ENCODE data around the gene C19orf47.
A peak's percentile ranks its signal among the peaks of the same experiment; 100 is the strongest.

C19orf47 gene

DNA sequence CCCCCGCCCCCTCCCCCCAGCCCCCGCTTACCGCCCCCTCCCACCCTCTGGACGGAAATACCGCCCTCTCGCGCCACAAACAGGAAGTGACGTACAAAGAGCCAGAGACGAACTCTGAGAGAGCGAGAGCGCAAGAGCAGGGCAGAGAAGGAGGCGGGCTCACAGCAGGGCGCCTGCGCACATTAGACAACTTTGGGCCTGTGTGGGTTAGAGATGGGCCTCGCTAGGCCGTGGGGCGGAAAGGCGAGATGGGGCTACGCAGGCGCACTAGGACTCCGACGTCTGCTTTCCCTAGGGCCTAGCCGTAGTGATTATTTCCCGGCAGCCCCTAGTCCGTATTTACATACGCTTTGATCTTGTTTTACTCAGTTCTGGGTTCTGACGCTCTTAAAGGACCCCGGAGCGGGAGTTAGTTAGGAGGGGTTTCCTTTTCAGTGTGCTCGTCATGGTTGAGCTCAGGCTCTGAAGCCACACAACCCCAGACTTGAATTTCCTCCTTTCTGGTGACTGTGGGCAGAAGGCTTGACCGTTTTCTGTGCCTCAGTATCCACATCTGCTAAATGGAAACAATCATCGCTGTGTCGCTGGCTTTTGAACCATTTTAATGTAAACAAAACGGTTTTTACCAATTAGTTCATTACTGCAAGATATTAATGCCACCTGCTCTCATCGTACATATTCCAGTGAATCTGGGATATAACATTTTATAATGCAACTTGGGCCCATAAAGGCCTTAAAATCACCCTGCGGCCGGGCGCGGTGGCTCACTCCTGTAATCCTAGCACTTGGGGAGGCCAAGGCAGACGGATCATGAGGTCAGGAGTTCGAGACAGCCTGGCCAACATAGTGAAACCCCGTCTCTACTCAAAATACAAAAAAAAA, 62.6 kb downstream of the C19orf47 start:
- TF ChIP-seq, protein P1, sequence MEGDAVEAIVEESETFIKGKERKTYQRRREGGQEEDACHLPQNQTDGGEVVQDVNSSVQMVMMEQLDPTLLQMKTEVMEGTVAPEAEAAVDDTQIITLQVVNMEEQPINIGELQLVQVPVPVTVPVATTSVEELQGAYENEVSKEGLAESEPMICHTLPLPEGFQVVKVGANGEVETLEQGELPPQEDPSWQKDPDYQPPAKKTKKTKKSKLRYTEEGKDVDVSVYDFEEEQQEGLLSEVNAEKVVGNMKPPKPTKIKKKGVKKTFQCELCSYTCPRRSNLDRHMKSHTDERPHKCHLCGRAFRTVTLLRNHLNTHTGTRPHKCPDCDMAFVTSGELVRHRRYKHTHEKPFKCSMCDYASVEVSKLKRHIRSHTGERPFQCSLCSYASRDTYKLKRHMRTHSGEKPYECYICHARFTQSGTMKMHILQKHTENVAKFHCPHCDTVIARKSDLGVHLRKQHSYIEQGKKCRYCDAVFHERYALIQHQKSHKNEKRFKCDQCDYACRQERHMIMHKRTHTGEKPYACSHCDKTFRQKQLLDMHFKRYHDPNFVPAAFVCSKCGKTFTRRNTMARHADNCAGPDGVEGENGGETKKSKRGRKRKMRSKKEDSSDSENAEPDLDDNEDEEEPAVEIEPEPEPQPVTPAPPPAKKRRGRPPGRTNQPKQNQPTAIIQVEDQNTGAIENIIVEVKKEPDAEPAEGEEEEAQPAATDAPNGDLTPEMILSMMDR (IDR thresholded peaks at IDR 0.05; ENCODE audit: low read depth, low read length) = no peak
- DNase-seq (ENCODE audit: extremely low read depth, low read depth) = peak; percentile 99

DNA sequence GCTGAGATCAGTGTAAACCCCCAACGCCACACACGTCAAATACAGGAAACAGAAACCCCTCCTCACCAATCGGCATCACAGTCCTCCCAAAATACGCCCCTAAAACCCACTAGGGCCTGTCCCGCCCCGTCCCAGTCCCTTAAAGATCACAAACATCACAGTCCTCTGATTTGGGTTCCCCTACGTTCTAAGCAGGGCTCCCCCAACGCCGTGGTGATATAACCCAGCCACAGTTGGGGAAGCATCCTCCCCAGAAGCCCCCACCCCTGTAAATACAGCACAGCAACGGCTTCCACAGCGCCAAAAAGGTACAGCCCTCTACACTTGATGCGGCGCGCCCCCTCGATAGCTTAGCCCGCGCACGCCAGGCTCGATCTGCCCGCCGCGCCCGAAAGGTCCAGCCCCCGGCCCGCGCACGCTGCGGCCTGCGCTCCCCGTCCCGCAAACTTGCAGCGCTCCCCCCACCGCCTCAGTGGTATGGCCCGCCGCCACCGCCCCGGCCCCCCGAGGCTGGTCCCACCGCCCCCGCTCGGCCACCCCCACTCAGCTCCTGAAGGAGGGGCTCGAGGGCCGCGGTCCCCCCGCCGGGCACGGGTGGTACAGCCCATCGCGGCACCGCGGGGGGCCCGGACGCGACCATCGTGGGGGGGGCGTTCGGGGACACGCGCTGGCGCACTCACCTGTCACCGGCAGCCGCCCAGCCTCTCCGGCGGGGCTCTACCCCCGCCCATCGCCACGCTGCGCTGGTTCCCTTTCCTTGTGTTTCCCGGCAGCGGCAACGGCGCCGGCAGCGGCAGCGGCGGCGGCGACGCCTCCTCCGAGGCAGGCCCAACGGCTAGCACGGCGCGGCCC, 63.5 kb downstream of the C19orf47 start, which contains the start of gene AKT2:
Gene AKT2 (minus strand): TSS at position 845 of the 852 bp plus-strand sequence. CDS start 20,078 bp downstream, outside the sequence.
- TF ChIP-seq, protein P1 (IDR thresholded peaks at IDR 0.05; ENCODE audit: low read depth, low read length) = no peak
- no peak for DNase-seq (ENCODE audit: extremely low read depth, low read depth)

DNA sequence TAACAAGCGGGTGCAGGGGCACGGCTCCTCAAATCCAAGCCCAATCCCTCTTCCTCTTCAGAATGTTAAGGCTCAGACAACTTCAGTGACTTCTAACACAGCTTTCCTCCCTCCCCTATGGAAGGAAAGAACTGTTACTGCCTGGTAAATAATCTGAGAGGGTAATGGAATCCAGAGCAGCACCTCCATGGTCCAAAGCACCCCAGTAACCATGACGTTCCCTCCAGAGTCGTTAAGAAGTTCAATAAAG, 64.0 kb downstream of the C19orf47 start:
- TF ChIP-seq, protein P1 (IDR thresholded peaks at IDR 0.05; ENCODE audit: low read depth, low read length) = no peak
- DNase-seq (ENCODE audit: extremely low read depth, low read depth) = no peak

DNA sequence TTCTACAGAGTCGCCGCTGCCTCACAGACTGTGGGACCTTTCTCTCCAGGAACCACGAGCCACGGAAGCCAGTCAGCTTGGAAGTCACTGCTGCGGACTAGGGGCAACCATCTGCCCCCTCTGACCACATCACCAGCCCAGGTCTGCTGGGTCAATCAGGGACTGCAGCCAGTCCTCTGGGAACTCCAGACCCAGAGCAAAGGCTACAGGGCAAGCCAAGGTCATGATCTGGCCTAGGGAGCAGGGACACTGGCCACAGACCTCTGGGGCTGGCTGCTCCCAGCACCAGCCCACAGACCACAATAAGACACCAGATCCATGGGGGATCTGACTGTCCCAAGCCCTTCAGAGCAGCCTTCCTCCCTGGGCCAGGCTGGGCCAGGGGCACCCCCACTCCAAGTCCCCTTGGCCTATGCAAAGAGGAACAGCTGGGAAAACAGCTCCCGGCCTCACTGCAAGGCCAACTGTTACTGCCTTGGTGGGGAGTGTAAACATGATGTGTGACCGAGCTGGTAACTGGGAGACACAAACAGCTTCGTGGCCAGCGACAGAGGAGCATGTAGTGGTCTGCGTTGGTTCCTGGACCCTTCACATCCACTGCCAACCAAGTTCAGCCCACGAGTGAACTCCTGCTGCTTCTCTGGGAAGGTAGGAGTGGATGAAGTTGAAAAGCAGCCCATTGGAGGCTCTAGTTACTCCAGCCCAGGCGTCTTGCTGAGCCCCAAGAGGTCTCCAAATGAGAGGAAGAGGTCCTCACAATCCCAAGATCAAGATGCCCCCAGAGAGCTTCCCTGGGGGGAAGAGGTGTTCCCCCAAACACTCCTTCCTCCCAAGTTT, 64.6 kb downstream of the C19orf47 start:
- TF ChIP-seq, protein P1 (IDR thresholded peaks at IDR 0.05; ENCODE audit: low read depth, low read length) = no peak
- no peak for DNase-seq (ENCODE audit: extremely low read depth, low read depth)

DNA sequence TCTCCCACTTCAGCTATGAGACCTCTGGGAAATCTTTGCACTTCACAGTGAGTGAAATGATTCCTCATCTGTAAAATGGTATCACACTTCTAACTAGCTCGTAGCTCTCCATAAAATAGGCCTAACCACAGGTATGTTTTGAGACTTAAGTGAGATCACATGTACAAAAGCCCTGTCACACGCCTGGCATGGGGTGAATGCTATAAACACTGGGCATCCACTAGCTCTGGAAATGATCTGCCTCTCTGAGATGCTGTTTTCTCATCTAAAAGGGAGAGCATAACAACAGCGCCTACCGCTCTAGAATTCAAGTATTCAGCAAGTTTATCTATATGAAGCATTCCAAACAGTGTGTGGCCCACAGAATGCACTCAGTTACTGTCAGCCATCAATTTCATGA, 65.3 kb downstream of the C19orf47 start:
- TF ChIP-seq, protein P1 (IDR thresholded peaks at IDR 0.05; ENCODE audit: low read depth, low read length) = no peak
- DNase-seq (ENCODE audit: extremely low read depth, low read depth) = no peak

DNA sequence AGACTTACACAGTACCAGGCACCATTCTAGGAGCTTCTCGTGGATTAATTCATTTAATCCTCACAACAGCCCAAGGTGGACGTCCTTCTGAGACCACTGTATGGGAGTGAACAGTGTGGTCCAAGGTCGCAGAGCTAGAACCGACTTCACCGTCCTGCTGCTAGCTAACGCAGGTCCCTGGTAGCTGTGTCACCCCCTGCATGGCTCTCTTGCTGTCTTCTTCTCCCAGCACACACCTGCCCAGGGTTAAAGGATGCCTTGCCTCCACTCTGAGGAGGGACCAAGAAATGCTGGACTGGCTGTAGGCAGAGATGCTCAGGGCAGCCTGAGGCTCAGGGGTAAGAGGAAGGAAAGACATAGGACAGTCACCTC, 66.0 kb downstream of the C19orf47 start:
- TF ChIP-seq, protein P1 (IDR thresholded peaks at IDR 0.05; ENCODE audit: low read depth, low read length) = no peak
- no peak for DNase-seq (ENCODE audit: extremely low read depth, low read depth)
